Panc1 (cell line): ENCODE measurements around the gene PIGBOS1. TPM values are rescaled to one million over a fixed set of nuclear protein-coding genes. Genes with fewer than 3 reads are reported as not detected.

Experiments used
- ATAC-seq: fragments of 200-7000 bp; cut with Tn5 transposase; 2 replicates; pipeline ENCODE4 v1.9.1; 2020; ENCODE audit warnings: mild to moderate bottlenecking, moderate library complexity
- BruUV-seq: library from RNA; stranded (reverse); fragments of 400-500 nt; replicated peaks from 2 replicates; lab custom pipeline; 2021; lab: Mats Ljungman, UMichigan
- CTCF ChIA-PET: fragments of 300-600 bp; sonication (Branson Sonifier 250); formaldehyde crosslinking; loops from one replicate; lab custom pipeline; 2022; ENCODE audit warnings: antibody characterized with exemption; lab: Charles Lee
- POLR2A ChIA-PET: fragments of 300-600 bp; sonication (Branson Sonifier 250); formaldehyde crosslinking; loops from one replicate; lab custom pipeline; 2022; ENCODE audit warnings: antibody characterized with exemption; lab: Charles Lee
- DNase-seq: peaks from one replicate; pipeline ENCODE4 v3.0.0-alpha.2; 2010; ENCODE audit warnings: low read depth, low spot score
- H3K27ac ChIP-seq: 2 replicates; pipeline ENCODE4 v1.5.1; 2011; ENCODE audit warnings: mild to moderate bottlenecking, low read length, inconsistent platforms
- H3K27me3 ChIP-seq: fragments of 200-500 bp; sonication (Bioruptor generic); 2 replicates; pipeline ENCODE4 v1.6.0; 2014; ENCODE audit warnings: low read length, inconsistent platforms; ENCODE audit not compliant: control insufficient read depth, insufficient read depth
- H3K36me3 ChIP-seq: fragments of 200-500 bp; sonication (Bioruptor generic); 2 replicates; pipeline ENCODE4 v1.5.1; 2014; ENCODE audit warnings: inconsistent platforms, mild to moderate bottlenecking, low read length, moderate library complexity; ENCODE audit not compliant: control insufficient read depth, insufficient read depth
- H3K4me1 ChIP-seq: 2 replicates; pipeline ENCODE4 v1.5.1; 2011; ENCODE audit warnings: inconsistent platforms, mild to moderate bottlenecking, low read length, moderate library complexity; ENCODE audit not compliant: control insufficient read depth, insufficient read depth
- H3K4me3 ChIP-seq, 2 experiments: 2 replicates each; pipeline ENCODE4 v1.5.1; 2011 to 2012; ENCODE audit warnings: low read depth in 2 of 2, low read length in 2 of 2, mild to moderate bottlenecking in 2 of 2, inconsistent platforms in 1 of 2, moderate library complexity in 1 of 2
- H3K9me3 ChIP-seq: fragments of 200-500 bp; sonication (Bioruptor generic); 2 replicates; pipeline ENCODE4 v1.5.1; 2014; ENCODE audit warnings: low read depth, mild to moderate bottlenecking, inconsistent platforms, low read length, moderate library complexity; ENCODE audit not compliant: control insufficient read depth, insufficient read depth
- CTCF ChIP-seq: fragments of 450-650 bp; IDR thresholded peaks from 2 replicates; pipeline ENCODE4 v1.5.1; 2017; ENCODE audit warnings: mild to moderate bottlenecking
- POLR2AphosphoS5 ChIP-seq: IDR thresholded peaks from 2 replicates; pipeline ENCODE4 v1.6.1; 2012; ENCODE audit warnings: mild to moderate bottlenecking, low read depth, low read length, moderate library complexity
- REST ChIP-seq, 2 experiments: IDR thresholded peaks; 2 replicates each; pipeline ENCODE4 v1.6.1; 2011 to 2012; ENCODE audit warnings: low read depth in 2 of 2, control low read depth in 1 of 2, low read length in 1 of 2, mild to moderate bottlenecking in 1 of 2, moderate library complexity in 1 of 2; ENCODE audit not compliant: insufficient read depth in 1 of 2
- SIN3A ChIP-seq: IDR thresholded peaks from 2 replicates; pipeline ENCODE4 v1.6.1; 2012; ENCODE audit warnings: low read depth, mild to moderate bottlenecking, low read length, moderate library complexity, borderline replicate concordance; ENCODE audit not compliant: insufficient read depth
- TCF7L2 ChIP-seq: IDR thresholded peaks from 2 replicates; pipeline ENCODE4 v1.6.1; 2011; ENCODE audit warnings: mild to moderate bottlenecking, low read depth, low read length, inconsistent platforms
- in situ Hi-C: cut with HindIII; loops from 2 replicates; pipeline ENCODE4 v1.10.0; 2016; ENCODE audit warnings: low sequenced_read_pairs, low pct_unique_long_range_greater_than_20kb
- intact Hi-C: fragments of 100-400 bp; cut with micrococcal nuclease; formaldehyde crosslinking; loops from one replicate; pipeline ENCODE4 v1.10.0; 2022; ENCODE audit not compliant: unreplicated experiment
- total RNA-seq: library from RNA; stranded (reverse); gene quantifications from one replicate; pipeline ENCODE4 v1.2.1, GENCODE V29; 2021; ENCODE audit not compliant: unreplicated experiment

The PIGBOS1 gene
- total RNA-seq, 1 experiment from 2014 or later: 13.4 TPM

GRCh38 chr15:55268176-55268695, 50.7 kb downstream of the PIGBOS1 start:
- POLR2A ChIA-PET: no interaction called here
- no peak for ATAC-seq
- H3K4me3 ChIP-seq: no peak overlapping the region

GRCh38 chr15:55267401-55268175, 51.3 kb downstream of the PIGBOS1 start:
- Histone ChIP-seq H3K27ac (no peak overlapping the region), H3K36me3 (no peaks in the 10 kb centered on the region), H3K4me3 (no peak overlapping the region), H3K4me1 (no peaks in the 10 kb centered on the region), H3K9me3 (no peaks in the 10 kb centered on the region), H3K27me3 (no peaks in the 10 kb centered on the region)
- DNase-seq (no peak), ATAC-seq (no peak)
- ChIA-PET CTCF (no interaction called here), POLR2A (no interaction called here)
- no peak for TF ChIP-seq CTCF
- TF ChIP-seq REST (IDR thresholded peaks at IDR 0.05; ENCODE audit: insufficient read depth in 1 of 2, low read depth in 2 of 2, low read length in 1 of 2): no peak
- TF ChIP-seq SIN3A: no peak
- TF ChIP-seq POLR2AphosphoS5: no peak
- no peak for TF ChIP-seq TCF7L2
- in situ Hi-C loops: no loop called here
- intact Hi-C loops: no loop called here
- no TSS peak for BruUV-seq

More at GRCh38 chr15:55268176-55268695, 50.7 kb downstream of the PIGBOS1 start:
- in situ Hi-C loops: no loop called here
- intact Hi-C loops: no loop called here
- no peak for DNase-seq
- no peaks in the 10 kb centered on the region for H3K27me3 ChIP-seq
- BruUV-seq: no TSS peak
- CTCF ChIA-PET: no interaction called here
- no peak overlapping the region for H3K27ac ChIP-seq
- H3K36me3 ChIP-seq: no peaks in the 10 kb centered on the region
- TF ChIP-seq POLR2AphosphoS5 (no peak), TCF7L2 (no peak), CTCF (no peak), REST (IDR thresholded peaks at IDR 0.05; ENCODE audit: insufficient read depth in 1 of 2, low read depth in 2 of 2, low read length in 1 of 2) (no peak), SIN3A (no peak)
- no peaks in the 10 kb centered on the region for H3K4me1 ChIP-seq
- H3K9me3 ChIP-seq: no peaks in the 10 kb centered on the region
